Raji (cell line): ENCODE results near the gene CCDC88B.

Experiments
- POLR2A ChIP-seq: IDR thresholded peaks from 2 replicates; pipeline ENCODE4 v1.6.1; 2011; ENCODE audit warnings: low read depth, low read length, control low read depth; ENCODE audit not compliant: insufficient read depth

Gene CCDC88B

GRCh38 chr11:64339754-64340408 lies at the start of gene CCDC88B:
Gene CCDC88B, plus strand, starts transcription at chr11:64340204. Its CDS starts 63 bp downstream, at chr11:64340267.
- TF ChIP-seq POLR2A, result peak; percentile 79

- no peak for TF ChIP-seq POLR2A
Measured at GRCh38 chr11:64290352-64291261, 49.4 kb upstream of the CCDC88B start.

- no peak for TF ChIP-seq POLR2A
Measured at GRCh38 chr11:64291262-64291751, 48.7 kb upstream of the CCDC88B start, which contains the start of gene KCNK4. Gene KCNK4, plus strand, starts transcription at chr11:64291302. Its CDS starts 1,717 bp downstream, at chr11:64293019.

- no peak for TF ChIP-seq POLR2A
Measured at GRCh38 chr11:64291752-64292459, 48.1 kb upstream of the CCDC88B start.

- TF ChIP-seq POLR2A, result no peak
Measured at GRCh38 chr11:64292460-64293254, 47.3 kb upstream of the CCDC88B start.

- TF ChIP-seq POLR2A, result no peak
Measured at GRCh38 chr11:64294774-64295173, 45.2 kb upstream of the CCDC88B start.

- TF ChIP-seq POLR2A, result no peak
Measured at GRCh38 chr11:64295760-64296159, 44.2 kb upstream of the CCDC88B start.

- TF ChIP-seq POLR2A, result no peak
Measured at GRCh38 chr11:64296236-64296635, 43.8 kb upstream of the CCDC88B start.

GRCh38 chr11:64296830-64297698 lies 42.9 kb upstream of the CCDC88B start:
- no peak for TF ChIP-seq POLR2A

GRCh38 chr11:64297699-64298358 lies 42.2 kb upstream of the CCDC88B start:
- no peak for TF ChIP-seq POLR2A

- TF ChIP-seq POLR2A, result no peak
Measured at GRCh38 chr11:64298966-64299846, 40.8 kb upstream of the CCDC88B start.
